Measurements from ENCODE around the gene PCDHGA10.
"Not testable (repeated sequence)": the region's sequence is repeated elsewhere in the genome, so short reads cannot be mapped to it uniquely, and the experiment has no call there.

Gene PCDHGA10

GRCh38 chr5:141419074-141419880, 6.5 kb downstream of the PCDHGA10 start:
- in situ Hi-C loops (cut with MboI; ENCODE audit: low sequenced_read_pairs): loop anchor here (10.0 kb wide), 1 partner anchor 136 kb away; no protein-coding TSS in a partner anchor

DNA sequence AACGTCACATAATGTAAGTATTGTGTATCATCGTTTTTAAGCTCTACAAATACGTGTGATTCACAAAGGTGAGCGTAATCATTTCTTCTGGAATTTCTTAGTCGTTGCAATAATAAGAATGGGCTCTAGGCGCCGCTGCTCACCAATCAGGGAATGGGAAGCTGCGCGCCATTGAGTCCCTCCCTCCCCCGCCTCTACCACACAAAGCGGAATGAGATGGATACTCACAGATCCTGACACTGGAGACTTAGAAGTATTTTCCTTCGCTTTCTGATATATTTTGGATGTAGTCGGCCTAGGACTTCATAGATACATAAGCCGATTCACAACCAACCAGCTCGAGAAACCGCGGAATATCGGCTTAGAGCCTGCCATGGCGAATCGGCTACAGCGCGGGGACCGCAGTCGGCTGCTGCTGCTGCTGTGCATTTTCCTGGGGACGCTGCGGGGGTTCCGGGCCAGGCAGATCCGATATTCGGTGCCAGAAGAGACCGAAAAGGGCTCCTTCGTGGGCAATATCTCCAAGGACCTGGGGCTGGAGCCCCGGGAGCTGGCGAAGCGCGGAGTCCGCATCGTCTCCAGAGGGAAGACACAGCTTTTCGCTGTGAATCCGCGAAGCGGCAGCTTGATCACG, 8.2 kb downstream of the PCDHGA10 start, which contains the start of gene PCDHGA11:
Gene PCDHGA11 (plus strand): TSS at position 197 of the 634 bp plus-strand sequence. CDS start 177 bp downstream, at position 374.
- in situ Hi-C loops (cut with MboI; ENCODE audit: low sequenced_read_pairs): no loop called here

DNA sequence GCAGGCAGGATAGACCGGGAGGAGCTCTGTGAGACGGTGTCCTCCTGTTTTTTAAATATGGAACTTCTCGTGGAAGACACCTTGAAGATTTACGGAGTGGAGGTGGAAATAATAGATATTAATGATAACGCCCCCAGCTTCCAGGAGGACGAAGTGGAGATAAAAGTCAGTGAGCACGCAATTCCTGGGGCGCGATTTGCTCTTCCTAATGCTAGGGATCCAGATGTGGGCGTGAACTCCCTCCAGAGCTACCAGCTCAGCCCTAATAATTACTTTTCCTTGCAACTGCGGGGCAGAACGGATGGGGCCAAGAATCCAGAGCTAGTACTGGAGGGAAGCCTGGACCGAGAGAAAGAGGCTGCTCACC, 8.7 kb downstream of the PCDHGA10 start:
- in situ Hi-C loops (cut with MboI; ENCODE audit: low sequenced_read_pairs): no loop called here

- in situ Hi-C loops (cut with MboI; ENCODE audit: low sequenced_read_pairs): no loop called here
These were observed 10.0 kb downstream of the PCDHGA10 start for GRCh38 chr5:141422742-141423291.

DNA sequence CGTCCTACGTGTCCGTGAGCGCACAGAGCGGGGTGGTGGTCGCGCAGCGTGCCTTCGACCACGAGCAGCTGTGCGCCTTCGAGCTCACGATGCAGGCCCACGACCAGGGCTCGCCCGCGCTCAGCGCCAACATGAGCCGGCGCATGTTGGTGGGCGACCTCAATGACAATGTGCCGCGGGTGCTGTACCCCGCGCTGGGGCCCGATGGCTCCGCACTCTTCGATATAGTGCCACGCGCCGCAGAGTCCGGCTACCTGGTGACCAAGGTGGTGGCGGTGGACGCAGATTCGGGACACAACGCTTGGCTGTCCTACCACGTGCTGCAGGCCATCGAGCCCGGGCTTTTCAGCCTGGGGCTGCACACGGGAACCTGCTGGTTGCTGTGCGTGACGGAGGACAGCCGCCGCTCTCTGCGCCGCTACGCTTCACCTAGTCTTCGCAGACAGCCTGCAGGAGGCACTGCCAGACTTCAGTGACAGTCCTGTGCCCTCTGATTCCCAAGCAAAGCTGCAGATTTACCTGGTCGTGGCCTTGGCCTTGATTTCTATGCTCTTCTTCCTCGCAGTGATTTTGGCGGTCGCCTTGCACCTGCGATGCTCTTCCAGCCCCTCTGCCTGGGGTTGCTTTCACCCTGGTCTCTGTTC, 15.1 kb downstream of the PCDHGA10 start:
- in situ Hi-C loops (cut with MboI; ENCODE audit: low sequenced_read_pairs): no loop called here

GRCh38 chr5:141430332-141431113, 17.7 kb downstream of the PCDHGA10 start, which contains the start of gene PCDHGA12:
TSS of gene PCDHGA12 (plus strand) at chr5:141430507. CDS start at chr5:141430760, 253 bp downstream.
- in situ Hi-C loops (cut with MboI; ENCODE audit: low sequenced_read_pairs): no loop called here

DNA sequence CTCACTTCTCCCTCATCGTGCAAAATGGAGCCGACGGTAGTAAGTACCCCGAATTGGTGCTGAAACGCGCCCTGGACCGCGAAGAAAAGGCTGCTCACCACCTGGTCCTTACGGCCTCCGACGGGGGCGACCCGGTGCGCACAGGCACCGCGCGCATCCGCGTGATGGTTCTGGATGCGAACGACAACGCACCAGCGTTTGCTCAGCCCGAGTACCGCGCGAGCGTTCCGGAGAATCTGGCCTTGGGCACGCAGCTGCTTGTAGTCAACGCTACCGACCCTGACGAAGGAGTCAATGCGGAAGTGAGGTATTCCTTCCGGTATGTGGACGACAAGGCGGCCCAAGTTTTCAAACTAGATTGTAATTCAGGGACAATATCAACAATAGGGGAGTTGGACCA, 18.5 kb downstream of the PCDHGA10 start:
- in situ Hi-C loops (cut with MboI; ENCODE audit: low sequenced_read_pairs): no loop called here

- in situ Hi-C loops (cut with MboI; ENCODE audit: low sequenced_read_pairs): not testable (repeated sequence)
These were observed 19.5 kb downstream of the PCDHGA10 start for GRCh38 chr5:141432308-141432707.

DNA sequence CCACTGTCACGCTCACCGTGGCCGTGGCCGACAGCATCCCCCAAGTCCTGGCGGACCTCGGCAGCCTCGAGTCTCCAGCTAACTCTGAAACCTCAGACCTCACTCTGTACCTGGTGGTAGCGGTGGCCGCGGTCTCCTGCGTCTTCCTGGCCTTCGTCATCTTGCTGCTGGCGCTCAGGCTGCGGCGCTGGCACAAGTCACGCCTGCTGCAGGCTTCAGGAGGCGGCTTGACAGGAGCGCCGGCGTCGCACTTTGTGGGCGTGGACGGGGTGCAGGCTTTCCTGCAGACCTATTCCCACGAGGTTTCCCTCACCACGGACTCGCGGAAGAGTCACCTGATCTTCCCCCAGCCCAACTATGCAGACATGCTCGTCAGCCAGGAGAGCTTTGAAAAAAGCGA, 19.9 kb downstream of the PCDHGA10 start:
- in situ Hi-C loops (cut with MboI; ENCODE audit: low sequenced_read_pairs): not testable (repeated sequence)

- in situ Hi-C loops (cut with MboI; ENCODE audit: low sequenced_read_pairs): no loop called here
These were observed 21.2 kb downstream of the PCDHGA10 start for GRCh38 chr5:141434006-141434405.

DNA sequence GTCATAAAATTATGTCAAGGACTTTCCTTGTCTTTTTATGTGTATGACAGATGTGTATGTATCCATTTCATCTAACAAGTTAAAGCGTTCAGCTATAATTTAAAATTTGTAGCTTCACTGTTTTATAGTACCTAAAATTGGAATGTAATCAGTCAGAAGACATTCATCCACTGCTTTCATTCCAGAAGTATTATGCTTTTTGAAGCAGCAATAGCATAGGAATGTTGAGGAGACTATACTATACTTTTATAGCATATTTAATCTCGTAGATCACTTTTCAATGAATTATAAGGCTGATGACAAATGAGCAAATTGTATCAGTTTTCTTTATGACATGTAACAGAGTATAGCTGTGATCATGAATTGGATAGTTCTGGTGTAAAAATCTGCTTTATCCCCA, 24.4 kb downstream of the PCDHGA10 start:
- in situ Hi-C loops (cut with MboI; ENCODE audit: low sequenced_read_pairs): no loop called here

DNA sequence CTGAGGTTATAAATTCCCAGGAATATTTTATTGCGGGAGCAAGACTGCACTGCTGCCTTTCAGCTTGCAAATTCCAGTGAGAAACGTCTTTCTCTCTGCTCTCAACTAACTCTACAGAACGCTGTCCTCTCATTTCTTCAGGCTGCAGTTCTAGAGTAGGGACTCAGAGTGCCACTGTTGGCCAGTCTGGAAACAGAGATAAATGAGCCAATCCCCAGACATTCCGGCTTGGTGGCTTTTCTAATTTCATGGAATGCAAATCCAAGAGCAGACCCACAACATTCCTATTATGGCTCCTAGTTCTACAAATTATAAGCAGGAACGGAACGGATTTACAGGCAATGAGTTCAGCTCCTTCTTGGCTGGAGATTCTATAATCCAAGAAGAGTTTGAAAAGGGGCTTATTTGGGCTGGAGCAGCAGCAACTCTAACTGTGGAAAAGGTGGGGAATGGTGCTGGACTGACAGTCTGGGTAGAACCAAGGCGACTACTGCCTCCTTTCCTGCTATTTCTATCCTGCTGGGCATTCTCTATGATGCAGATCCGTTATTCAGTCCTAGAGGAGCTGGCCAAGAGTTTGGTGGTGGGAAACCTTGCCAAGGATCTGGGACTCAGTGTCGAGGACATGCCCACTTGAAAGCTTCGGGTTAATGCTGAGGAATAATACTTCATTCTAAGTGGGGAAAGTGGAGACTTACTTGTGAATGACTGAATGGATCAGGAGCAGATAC, 26.8 kb downstream of the PCDHGA10 start:
- in situ Hi-C loops (cut with MboI; ENCODE audit: low sequenced_read_pairs): no loop called here

DNA sequence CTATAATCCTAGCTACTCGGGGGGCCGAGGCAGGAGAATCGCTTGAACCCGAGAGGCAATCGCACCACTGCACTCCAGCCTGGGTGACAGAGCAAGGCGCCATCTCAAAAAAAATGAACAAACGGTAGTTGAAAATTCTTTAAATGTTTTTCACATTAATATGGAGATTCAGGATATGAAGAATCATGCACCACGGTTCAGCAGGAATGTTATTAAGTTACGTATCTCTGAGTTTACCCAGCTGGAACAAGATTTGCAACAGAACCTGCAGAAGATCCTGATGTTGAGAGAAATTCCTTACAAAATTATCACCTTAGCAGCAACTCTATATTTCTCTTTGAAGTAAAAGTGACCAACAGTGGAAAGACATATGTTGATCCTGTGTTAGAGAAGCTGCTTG, 27.6 kb downstream of the PCDHGA10 start:
- in situ Hi-C loops (cut with MboI; ENCODE audit: low sequenced_read_pairs): no loop called here

GRCh38 chr5:141441571-141442170, 28.9 kb downstream of the PCDHGA10 start:
- in situ Hi-C loops (cut with MboI; ENCODE audit: low sequenced_read_pairs): no loop called here

GRCh38 chr5:141465351-141465750, 52.6 kb downstream of the PCDHGA10 start:
- in situ Hi-C loops (cut with MboI; ENCODE audit: low sequenced_read_pairs): no loop called here

Measured in HL-60/S4 (cell line).